ENCODE results near the gene GNAS. TPM values are rescaled to one million over a fixed set of nuclear protein-coding genes. Genes with fewer than 3 reads are reported as not detected.
"Not testable (repeated sequence)": the region's sequence is repeated elsewhere in the genome, so short reads cannot be mapped to it uniquely, and the experiment has no call there.

Gene GNAS
- polyA plus RNA-seq, 4 donors: 1,952 to 2,271 (median 2,027) TPM

GRCh38 chr20:58826271-58826670 lies 26.2 kb upstream of the GNAS start:
- no peak for DNase-seq (ENCODE audit: low read depth in 4 of 4, low spot score in 3 of 4)

GRCh38 chr20:58828136-58828535 lies 24.4 kb upstream of the GNAS start:
- no peak for DNase-seq (ENCODE audit: low read depth in 4 of 4, low spot score in 3 of 4)

GRCh38 chr20:58828804-58829203 lies 23.7 kb upstream of the GNAS start:
- not testable (repeated sequence) for DNase-seq (ENCODE audit: low read depth in 4 of 4, low spot score in 3 of 4)

GRCh38 chr20:58829531-58829941 lies 23.0 kb upstream of the GNAS start:
- DNase-seq (ENCODE audit: low read depth in 4 of 4, low spot score in 3 of 4): no peak

GRCh38 chr20:58832457-58832856 lies 20.1 kb upstream of the GNAS start:
- no peak for DNase-seq (ENCODE audit: low read depth in 4 of 4, low spot score in 3 of 4)

- DNase-seq (ENCODE audit: low read depth in 4 of 4, low spot score in 3 of 4): no peak
Measured at GRCh38 chr20:58833921-58834320, 18.6 kb upstream of the GNAS start.

- DNase-seq (ENCODE audit: low read depth in 4 of 4, low spot score in 3 of 4): no peak
Measured at GRCh38 chr20:58835231-58835630, 17.3 kb upstream of the GNAS start.

- DNase-seq (ENCODE audit: low read depth in 4 of 4, low spot score in 3 of 4): no peak
Measured at GRCh38 chr20:58836616-58837204, 15.8 kb upstream of the GNAS start.

- DNase-seq (ENCODE audit: low read depth in 4 of 4, low spot score in 3 of 4): no peak
Measured at GRCh38 chr20:58837717-58838116, 14.8 kb upstream of the GNAS start.

GRCh38 chr20:58838174-58838573 lies 14.3 kb upstream of the GNAS start:
- no peak for DNase-seq (ENCODE audit: low read depth in 4 of 4, low spot score in 3 of 4)

- peak in 1 of 4 donors; percentile 34 for DNase-seq (ENCODE audit: low read depth in 4 of 4, low spot score in 3 of 4)
Measured at GRCh38 chr20:58839474-58839874, 13.0 kb upstream of the GNAS start.

GRCh38 chr20:58839991-58840747 lies 12.3 kb upstream of the GNAS start:
- no peak for DNase-seq (ENCODE audit: low read depth in 4 of 4, low spot score in 3 of 4)

GRCh38 chr20:58840816-58841538 lies 11.5 kb upstream of the GNAS start:
- no peak for DNase-seq (ENCODE audit: low read depth in 4 of 4, low spot score in 3 of 4)

GRCh38 chr20:58841539-58842264 lies 10.8 kb upstream of the GNAS start:
- DNase-seq (ENCODE audit: low read depth in 4 of 4, low spot score in 3 of 4): no peak

GRCh38 chr20:58842276-58842675 lies 10.2 kb upstream of the GNAS start:
- no peak for DNase-seq (ENCODE audit: low read depth in 4 of 4, low spot score in 3 of 4)

GRCh38 chr20:58843128-58843556 lies 9.4 kb upstream of the GNAS start:
- DNase-seq (ENCODE audit: low read depth in 4 of 4, low spot score in 3 of 4): no peak

GRCh38 chr20:58845706-58846105 lies 6.8 kb upstream of the GNAS start:
- no peak for DNase-seq (ENCODE audit: low read depth in 4 of 4, low spot score in 3 of 4)

GRCh38 chr20:58847463-58847862 lies 5.1 kb upstream of the GNAS start:
- no peak for DNase-seq (ENCODE audit: low read depth in 4 of 4, low spot score in 3 of 4)

- DNase-seq (ENCODE audit: low read depth in 4 of 4, low spot score in 3 of 4): peak in 3 of 4 donors; percentile 73 to 77 (median 76)
Measured at GRCh38 chr20:58850693-58851174, 1.8 kb upstream of the GNAS start, which contains the start of gene GNAS-AS1. GNAS-AS1 (minus strand) TSS chr20:58850902.

- DNase-seq (ENCODE audit: low read depth in 4 of 4, low spot score in 3 of 4): no peak
Measured at GRCh38 chr20:58851221-58851968, 1.1 kb upstream of the GNAS start.
